HG02678 (cell line): ENCODE measurements around the gene PXDN.
"Not testable (repeated sequence)": the region's sequence is repeated elsewhere in the genome, so short reads cannot be mapped to it uniquely, and the experiment has no call there.

Source experiments
- ATAC-seq: cut with Tn5 transposase; IDR thresholded peaks from one replicate; pipeline ENCODE4 v1.9.1; 2021; ENCODE audit warnings: mild to moderate bottlenecking, moderate library complexity; ENCODE audit not compliant: unreplicated experiment

PXDN gene

GRCh38 chr2:1688161-1688560, 56.2 kb downstream of the PXDN start:
- ATAC-seq, result no peak

GRCh38 chr2:1687254-1687653, 57.1 kb downstream of the PXDN start:
- no peak for ATAC-seq

- no peak for ATAC-seq
These were observed 57.6 kb downstream of the PXDN start for GRCh38 chr2:1686784-1687105.

- ATAC-seq, result no peak
These were observed 58.1 kb downstream of the PXDN start for GRCh38 chr2:1685957-1686783.

DNA sequence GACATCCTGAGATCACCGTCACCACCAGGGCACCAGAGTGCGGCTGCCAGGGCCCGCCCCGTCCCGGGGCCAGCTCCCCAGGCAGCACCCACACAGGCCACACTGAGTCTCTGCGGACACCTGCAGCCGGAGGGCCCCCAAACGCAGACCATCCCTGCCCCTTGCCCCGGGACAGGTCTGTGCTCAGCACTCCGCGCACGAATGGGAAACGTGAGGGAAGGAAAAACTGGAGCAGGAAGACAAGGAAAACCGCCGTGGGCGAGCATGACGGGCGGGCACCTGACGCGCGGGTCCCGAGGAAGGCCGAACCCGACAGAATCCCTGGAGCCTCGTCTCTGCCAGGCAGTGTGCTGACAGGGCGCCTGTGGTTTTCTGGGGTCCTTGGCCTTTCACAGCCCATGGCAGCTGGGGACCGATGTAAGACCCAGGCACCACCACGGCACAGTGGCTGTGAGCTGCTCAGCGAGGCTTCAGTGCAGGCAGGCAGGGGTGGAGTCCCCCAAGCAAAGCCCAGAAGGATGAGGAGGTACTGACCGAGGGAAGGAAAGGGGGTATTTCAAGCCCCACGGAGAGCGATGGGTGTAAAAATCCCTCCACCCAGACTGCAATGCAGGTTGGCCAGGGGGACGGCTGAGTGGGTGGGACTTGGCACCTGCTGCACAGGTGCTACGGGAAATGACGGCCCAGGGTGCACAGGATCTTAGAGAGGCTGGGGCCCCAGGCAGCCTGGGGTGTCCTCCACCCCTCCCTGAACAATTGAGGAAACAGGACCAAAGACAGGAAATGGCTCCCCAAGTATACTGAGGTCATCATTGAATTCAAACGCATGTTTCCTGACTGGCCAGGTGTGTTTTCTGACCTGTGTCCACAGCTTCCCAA, 59.0 kb downstream of the PXDN start:
- no peak for ATAC-seq

- no peak for ATAC-seq
These were observed 61.0 kb downstream of the PXDN start for GRCh38 chr2:1683297-1683696.

GRCh38 chr2:1682181-1682440, 62.2 kb downstream of the PXDN start:
- no peak for ATAC-seq

DNA sequence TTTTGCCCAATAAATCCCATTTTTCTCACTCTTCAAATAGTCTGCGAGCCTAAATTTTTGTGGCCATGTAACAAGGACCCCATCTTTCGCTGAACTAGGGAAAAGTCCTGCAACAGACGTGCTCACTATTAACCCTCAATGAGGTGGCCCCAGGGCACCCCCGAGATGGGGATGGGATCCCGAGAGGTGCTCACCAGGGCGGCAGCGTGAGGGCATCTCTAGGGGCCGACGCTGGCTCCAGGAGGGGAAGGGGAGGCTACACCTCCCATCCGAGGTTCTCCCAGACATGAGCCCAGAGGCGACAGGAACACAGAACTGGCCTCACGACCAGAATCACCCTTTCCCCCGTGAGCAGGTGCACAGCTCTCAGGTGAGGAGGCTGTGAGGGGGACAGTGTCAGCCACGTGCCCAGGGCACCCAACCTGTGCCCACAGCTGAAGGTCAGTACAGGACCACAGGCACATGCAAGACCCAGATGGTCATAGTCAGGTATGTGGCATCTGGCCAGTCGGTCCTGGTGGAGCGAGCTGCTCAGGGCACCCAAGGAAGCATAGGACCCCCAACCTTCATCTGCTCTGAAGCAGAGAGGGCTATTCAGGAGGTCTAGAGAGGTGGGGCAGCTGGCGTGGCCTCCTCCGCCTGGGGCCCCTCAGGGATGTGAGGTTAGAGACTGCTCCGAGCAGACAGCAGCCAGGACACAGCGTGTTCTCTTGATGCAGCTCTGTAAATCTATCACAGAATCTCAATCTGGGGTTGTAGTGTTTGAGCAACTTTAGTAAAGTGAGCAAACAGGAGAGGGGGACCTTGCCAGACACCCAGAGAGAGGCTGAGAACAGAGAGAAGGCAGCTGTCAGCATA, 62.8 kb downstream of the PXDN start:
- ATAC-seq, result no peak

DNA sequence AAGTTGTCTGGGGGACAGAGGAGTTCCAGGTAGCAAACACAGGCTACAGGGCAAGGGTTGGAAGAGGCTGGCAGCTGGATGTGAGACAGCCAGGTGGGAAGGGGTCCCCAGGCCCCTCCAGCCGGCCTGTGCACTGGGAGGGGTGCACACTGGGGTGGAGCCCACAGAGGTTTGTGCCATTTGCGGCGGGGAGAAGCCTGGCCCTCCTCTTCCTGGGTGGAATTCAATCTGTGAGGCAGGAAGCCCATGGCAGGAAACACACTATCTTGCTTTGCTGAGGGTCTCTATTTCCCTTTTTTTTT, 63.3 kb downstream of the PXDN start:
- ATAC-seq, result no peak

GRCh38 chr2:1680222-1681016, 63.9 kb downstream of the PXDN start:
- no peak for ATAC-seq

- not testable (repeated sequence) for ATAC-seq
These were observed 64.8 kb downstream of the PXDN start for GRCh38 chr2:1679488-1680039.

GRCh38 chr2:1679065-1679464, 65.2 kb downstream of the PXDN start:
- not testable (repeated sequence) for ATAC-seq

- no peak for ATAC-seq
These were observed 65.7 kb downstream of the PXDN start for GRCh38 chr2:1678609-1679008.

- ATAC-seq, result no peak
These were observed 66.5 kb downstream of the PXDN start for GRCh38 chr2:1677821-1678165.

DNA sequence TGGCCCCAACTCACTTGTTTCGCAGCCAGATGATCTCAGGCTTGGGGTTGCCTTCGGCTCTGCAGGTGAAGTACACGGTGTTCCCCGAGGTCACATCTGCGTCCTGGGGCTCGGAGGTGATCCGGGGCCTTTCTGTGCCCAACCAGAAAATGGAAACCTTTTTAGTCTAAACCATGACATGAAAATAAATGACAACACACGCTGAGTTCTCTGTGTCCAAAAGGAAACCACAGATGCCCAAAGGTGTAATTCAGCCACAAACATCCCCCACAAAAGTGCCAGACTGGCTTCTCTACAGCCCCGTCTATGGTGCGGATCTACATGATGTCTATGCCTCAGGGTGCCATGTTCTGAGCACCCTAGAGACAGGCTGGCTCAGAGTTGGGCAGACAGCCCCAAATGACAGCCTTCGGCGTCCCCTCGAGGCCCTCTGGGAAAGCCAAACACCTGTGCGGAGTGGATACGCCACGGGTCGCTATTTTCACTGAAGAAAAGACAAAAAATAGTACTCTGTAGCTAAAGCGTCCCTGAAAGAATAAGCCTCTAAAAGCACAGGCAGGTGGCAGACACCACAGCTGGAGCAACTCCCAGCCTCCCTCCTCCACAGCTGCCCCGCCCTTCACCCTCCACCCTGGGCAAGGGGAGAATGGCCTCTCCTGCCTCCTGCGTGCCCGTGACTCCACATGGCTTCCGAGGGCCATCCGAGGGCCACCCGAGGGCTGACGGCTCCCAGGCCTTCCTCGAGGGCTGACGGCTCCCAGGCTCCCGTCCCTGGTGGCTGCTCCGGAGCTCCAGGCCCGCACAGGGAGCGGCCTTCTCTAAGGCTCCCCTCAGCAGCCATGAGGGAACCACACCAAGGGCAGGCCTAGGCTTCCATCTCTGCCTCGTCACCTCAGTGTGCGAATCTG, 67.1 kb downstream of the PXDN start:
- no peak for ATAC-seq

GRCh38 chr2:1676091-1676912, 68.0 kb downstream of the PXDN start:
- no peak for ATAC-seq

DNA sequence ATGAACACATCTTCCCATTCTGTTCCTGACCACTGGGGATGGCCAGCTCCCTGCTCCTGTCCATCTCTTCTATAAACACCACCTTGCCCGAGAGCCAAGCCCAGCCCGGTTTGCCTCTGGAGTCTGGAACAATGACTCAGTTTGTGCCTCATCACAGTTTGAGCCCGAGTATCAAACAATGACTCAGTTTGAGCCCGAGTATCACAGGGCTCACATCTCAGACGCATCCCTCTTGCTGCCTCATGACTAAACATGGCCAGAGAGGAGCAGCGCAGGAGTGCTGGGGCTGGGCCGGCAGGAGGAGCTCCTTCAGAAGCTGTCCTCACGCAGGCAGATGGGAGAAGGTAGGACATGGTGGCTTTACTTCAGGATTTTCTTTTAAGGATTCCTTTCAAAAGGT, 68.7 kb downstream of the PXDN start:
- ATAC-seq, result no peak

DNA sequence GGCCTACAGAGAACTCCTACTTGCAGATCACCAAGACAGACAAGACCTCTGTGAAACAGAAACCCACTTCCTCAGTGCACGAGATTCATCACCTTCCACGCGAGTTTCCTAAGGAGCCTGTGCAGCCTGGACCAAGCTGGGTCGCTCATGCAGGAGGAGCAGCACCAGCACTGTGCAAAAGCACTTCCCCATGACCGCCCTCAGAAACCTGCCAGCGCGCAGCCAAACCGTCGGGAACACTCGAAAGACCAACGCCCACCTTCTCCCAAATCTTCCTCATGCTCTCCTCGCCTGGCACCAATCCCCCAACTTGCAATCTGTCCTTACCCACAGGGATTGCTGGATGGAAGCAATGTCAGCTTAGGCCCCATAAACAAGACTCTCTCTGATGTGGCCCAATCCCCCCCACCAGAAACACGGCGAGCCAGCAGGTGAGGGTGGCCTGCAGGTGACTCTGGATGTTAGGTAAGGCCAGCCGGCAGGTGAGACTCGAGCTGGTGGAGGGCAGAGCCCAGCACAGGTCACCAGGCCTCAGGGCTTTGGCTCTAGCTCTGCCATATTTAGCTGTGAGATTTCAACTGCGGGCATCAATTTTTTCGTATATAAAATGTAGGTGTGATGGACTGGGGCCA, 69.4 kb downstream of the PXDN start:
- no peak for ATAC-seq
